ENCODE data around the gene APOC4. TPM values are rescaled to one million over a fixed set of nuclear protein-coding genes. Genes with fewer than 3 reads are reported as not detected.
"Not testable (repeated sequence)": the region's sequence is repeated elsewhere in the genome, so short reads cannot be mapped to it uniquely, and the experiment has no call there.

APOC4 gene, protein sequence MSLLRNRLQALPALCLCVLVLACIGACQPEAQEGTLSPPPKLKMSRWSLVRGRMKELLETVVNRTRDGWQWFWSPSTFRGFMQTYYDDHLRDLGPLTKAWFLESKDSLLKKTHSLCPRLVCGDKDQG
- not detected for total RNA-seq

DNA sequence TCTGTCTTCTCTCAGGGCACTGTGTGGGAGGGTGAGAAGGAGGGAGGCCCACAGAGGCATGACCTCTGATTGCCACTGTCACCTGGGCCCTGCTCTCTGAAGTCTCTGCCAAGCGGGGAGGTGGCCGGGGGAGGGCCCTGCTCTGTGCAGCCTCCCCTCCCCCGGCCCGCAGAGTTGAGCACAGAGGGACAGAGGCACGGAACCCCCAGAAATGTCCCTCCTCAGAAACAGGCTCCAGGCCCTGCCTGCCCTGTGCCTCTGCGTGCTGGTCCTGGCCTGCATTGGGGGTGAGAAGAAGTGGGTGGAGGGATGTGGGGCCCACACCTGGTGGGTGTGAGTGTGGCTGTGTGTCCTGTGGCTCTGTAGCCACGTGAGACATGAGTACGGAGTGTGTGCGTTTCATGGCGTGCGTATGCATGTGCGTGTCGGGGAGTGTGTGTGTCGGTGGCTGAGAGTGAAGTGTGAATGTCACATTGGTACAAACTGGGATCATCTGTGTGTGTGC is at the start of gene APOC4:
Gene APOC4 (plus strand): TSS at position 171 of the 505 bp plus-strand sequence. CDS start 41 bp downstream, at position 212.
- DNase-seq (ENCODE audit: low spot score in 2 of 2) (no peak), FAIRE-seq (no peak)

- no peak for DNase-seq (ENCODE audit: low spot score in 2 of 2)
- FAIRE-seq, result no peak
These were observed 49.1 kb upstream of the APOC4 start for GRCh38 chr19:44892932-44893331.

GRCh38 chr19:44893332-44894051 is 48.5 kb upstream of the APOC4 start:
- FAIRE-seq, result no peak

GRCh38 chr19:44894052-44894400 is 48.0 kb upstream of the APOC4 start:
- DNase-seq (ENCODE audit: low spot score in 2 of 2), result no peak
- no peak for FAIRE-seq

More at GRCh38 chr19:44893332-44894051, 48.5 kb upstream of the APOC4 start:
- DNase-seq (ENCODE audit: low spot score in 2 of 2), result no peak

DNA sequence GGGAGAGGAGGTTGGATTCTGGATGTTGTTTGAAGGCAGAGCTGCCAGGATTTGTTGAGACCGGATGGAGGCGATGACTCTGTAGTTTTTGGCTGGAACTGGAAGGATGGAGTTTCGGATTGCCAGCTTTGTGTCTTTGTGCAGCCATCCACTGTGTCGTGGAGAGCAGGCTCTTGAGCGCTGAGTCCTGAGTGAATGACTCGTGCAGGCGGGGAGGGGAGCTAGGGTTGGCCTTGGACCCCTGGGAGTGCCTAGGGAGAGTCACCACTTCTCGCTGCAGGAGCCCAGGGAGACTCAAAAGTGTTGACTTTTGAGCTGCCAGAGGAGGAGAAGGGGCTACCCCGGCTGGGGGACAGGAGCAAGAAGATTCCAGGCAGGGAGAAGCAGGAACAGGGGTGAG is 47.1 kb upstream of the APOC4 start:
- DNase-seq (ENCODE audit: low spot score in 2 of 2) (no peak), FAIRE-seq (no peak)

DNA sequence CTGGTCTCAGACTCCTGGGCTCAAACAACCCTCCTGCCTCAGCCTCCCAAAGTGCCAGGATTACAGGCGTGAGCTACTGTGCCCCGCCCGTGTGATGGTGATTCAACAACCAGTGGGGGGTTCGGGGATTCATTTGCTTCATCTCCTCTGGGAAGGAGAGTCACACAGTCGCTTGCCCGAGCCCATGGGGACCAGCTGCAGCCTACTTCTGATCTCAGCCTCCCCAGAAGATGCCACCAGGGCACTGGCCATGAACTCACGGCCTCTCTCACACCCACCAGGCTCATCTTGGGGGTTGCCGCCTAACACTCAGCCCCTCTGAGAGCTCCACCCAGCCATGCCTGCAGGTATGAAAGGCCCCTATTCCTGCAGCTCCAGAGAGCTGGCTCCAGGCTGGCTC is 44.2 kb upstream of the APOC4 start:
- FAIRE-seq, result no peak

GRCh38 chr19:44900328-44901244 is 41.5 kb upstream of the APOC4 start:
- FAIRE-seq (no peak), DNase-seq (ENCODE audit: low spot score in 2 of 2) (no peak)

More for the DNA sequence above, 44.2 kb upstream of the APOC4 start:
- DNase-seq (ENCODE audit: low spot score in 2 of 2), result no peak

DNA sequence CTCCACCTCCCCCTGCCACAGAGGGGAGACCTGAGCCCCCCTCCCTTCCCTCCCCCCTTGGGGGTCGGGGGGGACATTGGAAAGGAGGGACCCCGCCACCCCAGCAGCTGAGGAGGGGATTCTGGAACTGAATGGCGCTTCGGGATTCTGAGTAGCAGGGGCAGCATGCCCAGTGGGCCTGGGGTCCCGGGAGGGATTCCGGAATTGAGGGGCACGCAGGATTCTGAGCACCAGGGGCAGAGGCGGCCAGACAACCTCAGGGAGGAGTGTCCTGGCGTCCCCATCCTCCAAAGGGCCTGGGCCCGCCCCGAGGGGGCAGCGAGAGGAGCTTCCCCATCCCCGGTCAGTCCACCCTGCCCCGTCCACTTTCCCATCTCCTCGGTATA is 38.8 kb upstream of the APOC4 start:
- DNase-seq (ENCODE audit: low spot score in 2 of 2) (no peak), FAIRE-seq (no peak)

- peak; percentile 74 to 86 for DNase-seq (ENCODE audit: low spot score in 2 of 2)
- FAIRE-seq, result no peak
These were observed 38.2 kb upstream of the APOC4 start for GRCh38 chr19:44903602-44904425.

- FAIRE-seq (no peak), DNase-seq (ENCODE audit: low spot score in 2 of 2) (no peak)
These were observed 37.5 kb upstream of the APOC4 start for GRCh38 chr19:44904426-44904994.

GRCh38 chr19:44905437-44906160 is 36.4 kb upstream of the APOC4 start, which contains the start of gene APOE:
Gene APOE (plus strand): TSS chr19:44905796. CDS start chr19:44906625, 829 bp downstream.
- peak in 1 of 2 donors; percentile 63 for DNase-seq (ENCODE audit: low spot score in 2 of 2)
- FAIRE-seq, result no peak

- no peak for DNase-seq (ENCODE audit: low spot score in 2 of 2)
- no peak for FAIRE-seq
These were observed 34.4 kb upstream of the APOC4 start for GRCh38 chr19:44907613-44908012.

- FAIRE-seq (no peak), DNase-seq (ENCODE audit: low spot score in 2 of 2) (no peak)
These were observed 33.8 kb upstream of the APOC4 start for GRCh38 chr19:44908074-44908835.

- FAIRE-seq (no peak), DNase-seq (ENCODE audit: low spot score in 2 of 2) (no peak)
These were observed 33.2 kb upstream of the APOC4 start for GRCh38 chr19:44908836-44909261.

DNA sequence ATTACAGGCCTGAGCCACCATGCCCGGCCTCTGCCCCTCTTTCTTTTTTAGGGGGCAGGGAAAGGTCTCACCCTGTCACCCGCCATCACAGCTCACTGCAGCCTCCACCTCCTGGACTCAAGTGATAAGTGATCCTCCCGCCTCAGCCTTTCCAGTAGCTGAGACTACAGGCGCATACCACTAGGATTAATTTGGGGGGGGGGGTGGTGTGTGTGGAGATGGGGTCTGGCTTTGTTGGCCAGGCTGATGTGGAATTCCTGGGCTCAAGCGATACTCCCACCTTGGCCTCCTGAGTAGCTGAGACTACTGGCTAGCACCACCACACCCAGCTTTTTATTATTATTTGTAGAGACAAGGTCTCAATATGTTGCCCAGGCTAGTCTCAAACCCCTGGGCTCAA is 32.3 kb upstream of the APOC4 start:
- FAIRE-seq, result no peak
- no peak for DNase-seq (ENCODE audit: low spot score in 2 of 2)

DNA sequence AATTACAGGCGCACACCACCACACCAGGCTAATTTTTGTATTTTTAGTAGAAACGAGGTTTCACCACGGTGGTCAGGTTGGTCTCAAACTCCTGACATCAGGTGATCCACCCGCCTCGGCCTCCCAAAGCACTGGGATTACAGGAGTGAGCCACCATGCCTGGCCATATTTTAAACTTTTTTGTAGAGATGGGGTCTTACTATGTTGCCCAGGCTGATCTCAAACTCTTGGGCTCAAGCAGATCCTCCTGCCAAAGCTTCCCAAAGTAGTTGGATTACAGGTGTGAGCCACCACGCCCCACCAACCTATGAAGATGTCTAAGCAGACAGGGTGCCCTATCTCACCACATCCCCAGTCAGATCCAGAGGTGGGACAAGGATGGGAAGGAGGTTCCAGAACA is 30.1 kb upstream of the APOC4 start:
- not testable (repeated sequence) for FAIRE-seq; DNase-seq (ENCODE audit: low spot score in 2 of 2)

DNA sequence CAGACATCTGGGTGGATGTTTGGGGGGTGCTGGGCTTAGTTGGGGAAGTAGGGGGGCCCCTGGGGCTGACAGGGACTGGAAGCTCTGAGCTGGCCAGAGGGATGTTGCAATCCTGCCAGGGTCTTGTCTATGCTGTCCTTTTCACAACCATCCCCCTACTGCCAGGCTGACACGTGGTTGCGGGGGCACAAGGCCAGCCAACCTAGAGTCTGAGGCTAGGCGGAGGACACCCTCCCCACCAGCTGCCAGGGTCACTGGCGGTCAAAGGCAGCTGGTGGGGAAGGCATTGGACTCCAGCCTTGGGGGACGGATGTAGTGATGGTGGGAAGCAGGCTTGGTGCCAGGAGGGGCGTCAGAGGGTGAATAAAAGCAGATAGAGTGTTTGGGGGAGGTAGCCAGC is 29.2 kb upstream of the APOC4 start:
- peak; percentile 58 to 75 for DNase-seq (ENCODE audit: low spot score in 2 of 2)
- FAIRE-seq, result no peak

Measured in frontal cortex (tissue), 4 donors.